HUDEP-2 (cell line): ENCODE measurements around the gene FBLN5.

Source experiments
- DNase-seq, 76 experiments: peaks; one replicate each; lab custom pipeline; 2025; ENCODE audit not compliant: unreplicated experiment in 76 of 76; lab: John Stamatoyannopoulos, UW

Gene FBLN5

GRCh38 chr14:91835197-91835919 lies 112.1 kb downstream of the FBLN5 start:
- DNase-seq = no peak

- no peak for DNase-seq
These were observed 112.9 kb downstream of the FBLN5 start for GRCh38 chr14:91834571-91834970.

- no peak for DNase-seq
These were observed 116.2 kb downstream of the FBLN5 start for GRCh38 chr14:91831337-91831736.

- DNase-seq = no peak
These were observed 116.7 kb downstream of the FBLN5 start for GRCh38 chr14:91830777-91831176.

- DNase-seq = no peak
These were observed 118.0 kb downstream of the FBLN5 start for GRCh38 chr14:91829511-91829910.

- DNase-seq = no peak
These were observed 119.7 kb downstream of the FBLN5 start for GRCh38 chr14:91827746-91828145.
